C4-2B (cell line): Measurements from ENCODE around the gene PDHX.

ENCODE experiments used
- ZFX ChIP-seq: fragments of 450-650 bp; IDR thresholded peaks from 2 replicates; pipeline ENCODE4 v1.6.1; 2017
- TF ChIP-seq, protein P1 (sequence below): fragments of 450-650 bp; conservative IDR thresholded peaks from 2 replicates; pipeline ENCODE4 v1.5.1; 2017; ENCODE audit warnings: mild to moderate bottlenecking

DNA sequence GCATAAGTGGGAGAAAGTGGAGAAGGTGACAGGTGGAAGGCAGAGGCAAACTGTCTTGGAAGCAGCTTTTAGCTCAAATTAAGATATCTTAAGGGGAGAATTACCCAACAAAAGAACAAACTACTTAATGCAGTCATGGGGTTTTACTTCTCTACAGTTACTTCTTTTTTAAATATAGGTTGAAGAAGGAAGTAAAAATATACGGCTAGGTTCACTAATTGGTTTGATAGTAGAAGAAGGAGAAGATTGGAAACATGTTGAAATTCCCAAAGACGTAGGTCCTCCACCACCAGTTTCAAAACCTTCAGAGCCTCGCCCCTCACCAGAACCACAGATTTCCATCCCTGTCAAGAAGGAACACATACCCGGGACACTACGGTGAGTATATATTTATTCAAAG lies 40.8 kb downstream of the PDHX start:
- TF ChIP-seq, protein P1, sequence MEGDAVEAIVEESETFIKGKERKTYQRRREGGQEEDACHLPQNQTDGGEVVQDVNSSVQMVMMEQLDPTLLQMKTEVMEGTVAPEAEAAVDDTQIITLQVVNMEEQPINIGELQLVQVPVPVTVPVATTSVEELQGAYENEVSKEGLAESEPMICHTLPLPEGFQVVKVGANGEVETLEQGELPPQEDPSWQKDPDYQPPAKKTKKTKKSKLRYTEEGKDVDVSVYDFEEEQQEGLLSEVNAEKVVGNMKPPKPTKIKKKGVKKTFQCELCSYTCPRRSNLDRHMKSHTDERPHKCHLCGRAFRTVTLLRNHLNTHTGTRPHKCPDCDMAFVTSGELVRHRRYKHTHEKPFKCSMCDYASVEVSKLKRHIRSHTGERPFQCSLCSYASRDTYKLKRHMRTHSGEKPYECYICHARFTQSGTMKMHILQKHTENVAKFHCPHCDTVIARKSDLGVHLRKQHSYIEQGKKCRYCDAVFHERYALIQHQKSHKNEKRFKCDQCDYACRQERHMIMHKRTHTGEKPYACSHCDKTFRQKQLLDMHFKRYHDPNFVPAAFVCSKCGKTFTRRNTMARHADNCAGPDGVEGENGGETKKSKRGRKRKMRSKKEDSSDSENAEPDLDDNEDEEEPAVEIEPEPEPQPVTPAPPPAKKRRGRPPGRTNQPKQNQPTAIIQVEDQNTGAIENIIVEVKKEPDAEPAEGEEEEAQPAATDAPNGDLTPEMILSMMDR, result no peak
- no peak for TF ChIP-seq ZFX
